OCI-LY7 (cell line): ENCODE data around the gene ITGAE. TPM values are rescaled to one million over a fixed set of nuclear protein-coding genes. Genes with fewer than 3 reads are reported as not detected.
"Not testable (repeated sequence)": the region's sequence is repeated elsewhere in the genome, so short reads cannot be mapped to it uniquely, and the experiment has no call there.

ENCODE experiments used
- BruUV-seq: library from RNA; stranded (reverse); fragments of 400-500 nt; replicated peaks from 2 replicates; lab custom pipeline; 2021; lab: Mats Ljungman, UMichigan
- CTCF ChIA-PET: fragments of 300-600 bp; sonication (Branson Sonifier 250); formaldehyde crosslinking; loops from one replicate; lab custom pipeline; 2022; ENCODE audit warnings: antibody characterized with exemption; ENCODE audit not compliant: unreplicated experiment; lab: Charles Lee
- POLR2A ChIA-PET: fragments of 300-600 bp; sonication (Branson Sonifier 250); formaldehyde crosslinking; loops from one replicate; lab custom pipeline; 2022; ENCODE audit warnings: antibody characterized with exemption; lab: Charles Lee
- DNase-seq: peaks from one replicate; pipeline ENCODE4 v3.0.0-alpha.2; 2015; ENCODE audit warnings: low spot score
- H2AFZ ChIP-seq: fragments of 200-600 bp; sonication (generic), shearing (Covaris generic); 2 replicates; pipeline ENCODE4 v1.6.1; 2014; ENCODE audit warnings: mild to moderate bottlenecking, antibody characterized with exemption, low read length, moderate library complexity
- H3K27ac ChIP-seq: fragments of 200-600 bp; sonication (generic); 2 replicates; pipeline ENCODE4 v1.5.1; 2014; ENCODE audit warnings: mixed run types, low read depth, mild to moderate bottlenecking, moderate library complexity, low read length, inconsistent platforms; ENCODE audit not compliant: poor library complexity, severe bottlenecking
- H3K36me3 ChIP-seq: fragments of 200-600 bp; sonication (generic); 2 replicates; pipeline ENCODE4 v1.6.1; 2014; ENCODE audit warnings: mild to moderate bottlenecking, antibody characterized with exemption, low read length, moderate library complexity, mixed read lengths; ENCODE audit not compliant: insufficient read depth
- H3K4me1 ChIP-seq: fragments of 200-600 bp; sonication (generic); 2 replicates; pipeline ENCODE4 v1.5.1; 2014; ENCODE audit warnings: mild to moderate bottlenecking, low read length; ENCODE audit not compliant: insufficient read depth, poor library complexity, severe bottlenecking
- H3K4me2 ChIP-seq: fragments of 200-600 bp; sonication (generic); 2 replicates; pipeline ENCODE4 v1.6.1; 2014; ENCODE audit warnings: mild to moderate bottlenecking, low read length
- H3K4me3 ChIP-seq: fragments of 200-600 bp; sonication (generic); 2 replicates; pipeline ENCODE4 v1.5.1; 2014; ENCODE audit warnings: mild to moderate bottlenecking, low read depth, low read length; ENCODE audit not compliant: poor library complexity, severe bottlenecking
- H3K79me2 ChIP-seq: fragments of 200-600 bp; sonication (generic); 2 replicates; pipeline ENCODE4 v1.6.1; 2016; ENCODE audit warnings: low read depth, mild to moderate bottlenecking, low read length, moderate library complexity, mixed read lengths; ENCODE audit not compliant: insufficient read depth
- H3K9me2 ChIP-seq: fragments of 200-600 bp; sonication (generic); 2 replicates; pipeline ENCODE4 v1.6.1; 2016; ENCODE audit warnings: mild to moderate bottlenecking, low read length, mixed read lengths; ENCODE audit not compliant: insufficient read depth
- H3K9me3 ChIP-seq: fragments of 200-600 bp; sonication (generic); 2 replicates; pipeline ENCODE4 v1.6.1; 2014; ENCODE audit warnings: mild to moderate bottlenecking, mixed run types, low read length, mixed read lengths
- H4K20me1 ChIP-seq: fragments of 200-600 bp; sonication (generic); 2 replicates; pipeline ENCODE4 v1.6.1; 2014; ENCODE audit warnings: mild to moderate bottlenecking, antibody characterized with exemption, low read length, moderate library complexity, mixed read lengths; ENCODE audit not compliant: insufficient read depth
- CTCF ChIP-seq: fragments of 200-600 bp; sonication (generic); conservative IDR thresholded peaks from 2 replicates; pipeline ENCODE4 v1.5.1; 2014; ENCODE audit warnings: mild to moderate bottlenecking, antibody characterized with exemption, low read length, moderate library complexity, mixed read lengths
- EZH2phosphoT487 ChIP-seq: fragments of 200-600 bp; sonication (generic); IDR thresholded peaks from 2 replicates; pipeline ENCODE4 v1.6.1; 2018; ENCODE audit warnings: low read depth, borderline replicate concordance, mild to moderate bottlenecking, mixed run types, antibody characterized with exemption, low read length, moderate library complexity, mixed read lengths
- intact Hi-C: fragments of 100-400 bp; cut with micrococcal nuclease; formaldehyde crosslinking; loops from one replicate; pipeline ENCODE4 v1.10.0; 2022; ENCODE audit not compliant: unreplicated experiment
- total RNA-seq, 2 experiments: library from RNA; depleted of rRNA in 1 of 2; stranded (reverse); fragments of >200 nt in 1 of 2; shearing (Covaris generic) in 1 of 2; gene quantifications; 2 replicates each; pipeline ENCODE4 v1.2.3, GENCODE V29; 2014 to 2022

Gene ITGAE
- total RNA-seq, 2 experiments from 2014 or later, result 52.2 to 61.2 TPM

GRCh38 chr17:3738562-3739295, 62.3 kb downstream of the ITGAE start:
- no TSS peak for BruUV-seq

GRCh38 chr17:3735515-3735914, 65.5 kb downstream of the ITGAE start:
- Histone ChIP-seq H3K36me3 (peaks cover 7% of the 10 kb centered on the region; the same call in 1 of the 2 replicates), H3K4me3 (no peak overlapping the region), H3K27ac (no peak overlapping the region), H3K4me1 (peaks cover 24% of the 10 kb centered on the region), H2AFZ (no peak overlapping the region), H3K9me3 (no peaks in the 10 kb centered on the region), H3K9me2 (no peaks in the 10 kb centered on the region), H4K20me1 (no peaks in the 10 kb centered on the region), H3K79me2 (no peaks in the 10 kb centered on the region; the same call in 1 of the 2 replicates), H3K4me2 (no peak overlapping the region)
- CTCF ChIA-PET, result interaction anchor here (0.6 to 0.9 kb wide), 2 partner anchors 25 to 129 kb away, joined by 3 to 4 read pairs; no protein-coding TSS in a partner anchor
- POLR2A ChIA-PET, result interaction anchor here (0.8 to 1.0 kb wide), 2 partner anchors 8 to 111 kb away, joined by 3 read pairs; partner anchors contain the start of gene NCBP3
- intact Hi-C loops, result no loop called here
- DNase-seq, result no peak
- TF ChIP-seq CTCF (no peak), EZH2phosphoT487 (no peak)
- no TSS peak for BruUV-seq

More at GRCh38 chr17:3738562-3739295, 62.3 kb downstream of the ITGAE start:
- Histone ChIP-seq H3K36me3 (no peaks in the 10 kb centered on the region), H3K9me2 (no peaks in the 10 kb centered on the region), H3K79me2 (no peaks in the 10 kb centered on the region), H2AFZ (peak overlapping the region; percentile 51; the same call in 1 of the 2 replicates), H4K20me1 (no peaks in the 10 kb centered on the region), H3K4me3 (no peak overlapping the region), H3K9me3 (no peaks in the 10 kb centered on the region), H3K4me2 (peak overlapping the region; percentile 30), H3K27ac (no peak overlapping the region), H3K4me1 (peaks cover 11% of the 10 kb centered on the region)
- CTCF ChIA-PET, result interaction anchor here (0.6 to 2.9 kb wide), 6 partner anchors 15 to 136 kb away, joined by 3 to 16 read pairs (median 4); partner anchors contain the start of gene HASPIN
- POLR2A ChIA-PET, result interaction anchor here (0.6 to 1.2 kb wide), 2 partner anchors 87 to 1278 kb away, joined by 3 to 4 read pairs; no protein-coding TSS in a partner anchor
- TF ChIP-seq EZH2phosphoT487 (no peak), CTCF (no peak)
- intact Hi-C loops, result no loop called here
- peak; percentile 49 for DNase-seq

DNA sequence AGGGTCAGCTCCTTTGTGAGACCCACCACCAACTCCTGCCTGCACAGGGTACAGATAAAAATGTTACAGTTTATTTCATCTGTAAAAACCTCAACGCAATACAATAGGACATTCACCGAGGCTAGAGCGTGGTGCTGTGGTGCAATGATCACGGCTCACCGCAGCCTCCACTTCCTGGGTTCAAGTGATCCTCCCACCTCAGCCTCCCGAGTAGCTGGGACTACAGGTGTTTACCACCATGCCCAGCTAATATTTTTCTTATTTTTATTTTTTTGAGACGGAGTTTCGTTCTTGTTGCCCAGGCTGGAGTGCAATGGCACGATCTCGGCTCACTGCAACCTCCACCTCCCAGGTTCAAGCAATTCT, 66.1 kb downstream of the ITGAE start:
- H3K9me3 ChIP-seq, H3K27ac ChIP-seq, BruUV-seq, DNase-seq, H3K4me2 ChIP-seq, H3K4me3 ChIP-seq, H3K9me2 ChIP-seq, H4K20me1 ChIP-seq, H2AFZ ChIP-seq, H3K79me2 ChIP-seq, intact Hi-C loops: not testable (repeated sequence)
- Histone ChIP-seq H3K36me3 (peaks cover 10% of the 10 kb centered on the region), H3K4me1 (peaks cover 24% of the 10 kb centered on the region)
- ChIA-PET CTCF (interaction anchor here (0.6 kb wide), 1 partner anchor 128 kb away, joined by 3 read pairs; no protein-coding TSS in a partner anchor), POLR2A (interaction anchor here (1.0 kb wide), 1 partner anchor 8 kb away, joined by 3 read pairs; no protein-coding TSS in a partner anchor)
